ENCODE results near the gene REXO4. TPM values are rescaled to one million over a fixed set of nuclear protein-coding genes. Genes with fewer than 3 reads are reported as not detected.

Gene REXO4
- total RNA-seq, 1 donor from 2014 or later = 35.4 TPM

- Mint-ChIP-seq H3K9me3 (no peaks in the 10 kb centered on the region), H3K4me3 (no peak overlapping the region), H3K27ac (ENCODE audit: unreplicated experiment) (no peak overlapping the region), H3K36me3 (ENCODE audit: low read depth) (no peaks in the 10 kb centered on the region), H3K27me3 (ENCODE audit: low read depth) (no peaks in the 10 kb centered on the region), H3K4me1 (no peaks in the 10 kb centered on the region)
- no peak for DNase-seq (ENCODE audit: low read depth, low spot score)
- no peak for TF ChIP-seq CTCF (conservative IDR thresholded peaks at IDR 0.05)
Measured at GRCh38 chr9:133440874-133441273, 23.1 kb upstream of the REXO4 start.

GRCh38 chr9:133439337-133439736 is 21.5 kb upstream of the REXO4 start:
- no peak for TF ChIP-seq CTCF (conservative IDR thresholded peaks at IDR 0.05)
- no peaks in the 10 kb centered on the region for H3K9me3 Mint-ChIP-seq
- H3K36me3 Mint-ChIP-seq (ENCODE audit: low read depth) = no peaks in the 10 kb centered on the region
- no peak for DNase-seq (ENCODE audit: low read depth, low spot score)
- no peaks in the 10 kb centered on the region for H3K4me1 Mint-ChIP-seq
- H3K4me3 Mint-ChIP-seq = no peak overlapping the region
- H3K27me3 Mint-ChIP-seq (ENCODE audit: low read depth) = no peaks in the 10 kb centered on the region
- no peak overlapping the region for H3K27ac Mint-ChIP-seq (ENCODE audit: unreplicated experiment)

- Mint-ChIP-seq H3K9me3 (no peaks in the 10 kb centered on the region), H3K4me3 (no peak overlapping the region), H3K27ac (ENCODE audit: unreplicated experiment) (no peak overlapping the region), H3K27me3 (ENCODE audit: low read depth) (no peaks in the 10 kb centered on the region), H3K4me1 (no peaks in the 10 kb centered on the region), H3K36me3 (ENCODE audit: low read depth) (no peaks in the 10 kb centered on the region)
- no peak for TF ChIP-seq CTCF (conservative IDR thresholded peaks at IDR 0.05)
- no peak for DNase-seq (ENCODE audit: low read depth, low spot score)
Measured at GRCh38 chr9:133437753-133438531, 20.1 kb upstream of the REXO4 start.

- no peaks in the 10 kb centered on the region for H3K36me3 Mint-ChIP-seq (ENCODE audit: low read depth)
Measured at GRCh38 chr9:133436681-133437080, 18.9 kb upstream of the REXO4 start.

GRCh38 chr9:133433351-133433843 is 15.6 kb upstream of the REXO4 start:
- TF ChIP-seq CTCF (conservative IDR thresholded peaks at IDR 0.05) = no peak
- no peaks in the 10 kb centered on the region for H3K9me3 Mint-ChIP-seq
- H3K4me1 Mint-ChIP-seq = no peaks in the 10 kb centered on the region
- no peaks in the 10 kb centered on the region for H3K36me3 Mint-ChIP-seq (ENCODE audit: low read depth)
- H3K27me3 Mint-ChIP-seq (ENCODE audit: low read depth) = peaks cover 16% of the 10 kb centered on the region
- H3K4me3 Mint-ChIP-seq = no peak overlapping the region
- DNase-seq (ENCODE audit: low read depth, low spot score) = no peak
- no peak overlapping the region for H3K27ac Mint-ChIP-seq (ENCODE audit: unreplicated experiment)

More at GRCh38 chr9:133436681-133437080, 18.9 kb upstream of the REXO4 start:
- Mint-ChIP-seq H3K4me3 (no peak overlapping the region), H3K9me3 (no peaks in the 10 kb centered on the region), H3K4me1 (no peaks in the 10 kb centered on the region), H3K27ac (ENCODE audit: unreplicated experiment) (no peak overlapping the region), H3K27me3 (ENCODE audit: low read depth) (no peaks in the 10 kb centered on the region)
- no peak for TF ChIP-seq CTCF (conservative IDR thresholded peaks at IDR 0.05)
- no peak for DNase-seq (ENCODE audit: low read depth, low spot score)

Measured in neural crest cell (in vitro differentiated cells).